Measurements from ENCODE around the gene FRMD5.

- TF ChIP-seq EP300 (IDR thresholded peaks at IDR 0.05) (no peak), CTCF (IDR thresholded peaks at IDR 0.05) (no peak)
These were observed 266.9 kb downstream of the FRMD5 start for GRCh38 chr15:43928152-43928551.
